ENCODE results near the gene SCAF8. TPM values are rescaled to one million over a fixed set of nuclear protein-coding genes. Genes with fewer than 3 reads are reported as not detected.
"Not testable (repeated sequence)": the region's sequence is repeated elsewhere in the genome, so short reads cannot be mapped to it uniquely, and the experiment has no call there.

Gene SCAF8
- total RNA-seq, 1 experiment from 2014 or later = 12.1 TPM

DNA sequence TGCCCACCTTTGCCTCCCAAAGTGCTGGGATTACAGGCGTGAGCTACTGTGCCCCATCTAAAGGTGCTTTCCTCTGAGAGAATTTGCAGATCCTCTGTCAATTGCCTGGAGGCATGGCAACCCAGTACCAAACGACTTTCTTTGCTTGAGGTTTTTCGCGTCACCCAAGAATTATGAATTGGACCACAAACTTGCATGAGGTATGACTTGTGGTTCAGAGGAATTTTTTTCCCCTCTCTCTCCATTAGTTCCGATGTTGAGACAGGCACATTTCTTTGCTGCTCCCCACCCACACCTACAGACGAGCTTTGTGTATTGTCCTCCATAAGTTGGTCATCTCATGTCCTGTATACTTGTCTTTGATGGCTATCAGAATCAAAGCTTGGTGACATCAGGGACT lies 11.8 kb upstream of the SCAF8 start:
- Histone ChIP-seq H3K36me3 (no peaks in the 10 kb centered on the region), H3K9me3 (no peaks in the 10 kb centered on the region), H3K4me3 (no peak overlapping the region), H3K27me3 (no peaks in the 10 kb centered on the region)
- no peak for DNase-seq

DNA sequence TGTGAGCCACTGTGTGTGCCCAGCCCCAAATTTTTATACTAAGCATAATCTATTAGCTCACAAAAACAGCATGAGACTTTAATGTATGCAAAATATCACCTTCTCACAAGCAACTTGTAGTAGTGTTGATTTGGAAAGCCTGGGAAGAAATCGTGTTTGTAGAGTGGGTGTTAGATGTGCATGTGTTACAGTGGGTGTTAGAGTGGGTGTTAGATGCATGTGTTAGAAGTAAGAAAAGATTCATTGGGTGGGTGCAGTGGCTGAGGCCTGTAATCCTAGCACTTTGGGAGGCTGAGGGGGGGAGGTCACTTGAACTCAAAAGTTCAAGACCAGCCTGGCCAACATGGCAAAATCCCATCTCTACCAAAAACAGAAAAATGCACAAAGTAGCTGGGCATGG lies 6.3 kb upstream of the SCAF8 start:
- Histone ChIP-seq H3K9me3 (no peaks in the 10 kb centered on the region), H3K36me3 (no peaks in the 10 kb centered on the region), H3K27me3 (no peaks in the 10 kb centered on the region), H3K4me3 (no peak overlapping the region)
- DNase-seq = no peak

- H3K36me3 ChIP-seq = peaks cover 6% of the 10 kb centered on the region
- H3K4me3 ChIP-seq = no peak overlapping the region
- DNase-seq = no peak
- H3K27me3 ChIP-seq = no peaks in the 10 kb centered on the region
- H3K9me3 ChIP-seq = no peaks in the 10 kb centered on the region
Measured at GRCh38 chr6:154731296-154732218, 1.7 kb upstream of the SCAF8 start.

- DNase-seq = peak; percentile 59
- no peaks in the 10 kb centered on the region for H3K27me3 ChIP-seq
Measured at GRCh38 chr6:154732538-154733182, 556 bp upstream of the SCAF8 start.

GRCh38 chr6:154733626-154734382 lies 588 bp downstream of the SCAF8 start:
- Histone ChIP-seq H3K27me3 (no peaks in the 10 kb centered on the region), H3K9me3 (no peaks in the 10 kb centered on the region), H3K36me3 (peaks cover 14% of the 10 kb centered on the region), H3K4me3 (peak overlapping the region; percentile 99)
- DNase-seq = peak; percentile 98

More at GRCh38 chr6:154732538-154733182, 556 bp upstream of the SCAF8 start:
- Histone ChIP-seq H3K9me3 (no peaks in the 10 kb centered on the region), H3K4me3 (peak overlapping the region; percentile 99), H3K36me3 (peaks cover 14% of the 10 kb centered on the region)

DNA sequence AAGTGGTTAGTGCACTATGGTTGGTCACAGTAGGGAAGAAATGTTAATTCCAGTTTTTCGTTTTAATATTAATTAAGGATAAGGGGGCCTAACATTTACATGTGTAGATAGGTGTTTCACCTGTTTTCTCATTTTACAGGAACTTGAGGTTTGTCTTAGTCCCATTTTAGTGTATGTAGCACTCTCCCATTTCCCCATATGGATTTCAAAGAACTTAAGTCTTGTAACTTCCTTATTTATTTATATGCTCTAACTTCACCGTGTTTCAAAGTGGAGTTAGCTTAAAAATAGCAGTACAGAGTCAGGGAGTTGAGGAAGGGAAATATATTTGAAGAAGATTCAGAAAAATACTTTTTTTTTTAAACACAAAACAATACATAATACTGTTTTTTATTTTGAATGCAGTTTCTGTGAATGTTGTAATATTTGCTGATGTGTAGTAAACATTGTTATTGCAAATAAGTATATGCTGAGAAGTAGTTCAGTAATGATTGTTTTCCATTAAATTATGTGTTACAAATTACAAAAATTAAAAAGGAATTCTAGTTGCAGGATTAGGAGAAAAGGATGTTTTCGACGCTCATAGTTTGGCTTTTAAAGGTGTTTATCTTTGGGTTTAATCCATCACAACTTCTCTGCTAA lies 3.5 kb downstream of the SCAF8 start:
- H3K27me3 ChIP-seq = no peaks in the 10 kb centered on the region
- no peak for DNase-seq
- no peaks in the 10 kb centered on the region for H3K9me3 ChIP-seq

DNA sequence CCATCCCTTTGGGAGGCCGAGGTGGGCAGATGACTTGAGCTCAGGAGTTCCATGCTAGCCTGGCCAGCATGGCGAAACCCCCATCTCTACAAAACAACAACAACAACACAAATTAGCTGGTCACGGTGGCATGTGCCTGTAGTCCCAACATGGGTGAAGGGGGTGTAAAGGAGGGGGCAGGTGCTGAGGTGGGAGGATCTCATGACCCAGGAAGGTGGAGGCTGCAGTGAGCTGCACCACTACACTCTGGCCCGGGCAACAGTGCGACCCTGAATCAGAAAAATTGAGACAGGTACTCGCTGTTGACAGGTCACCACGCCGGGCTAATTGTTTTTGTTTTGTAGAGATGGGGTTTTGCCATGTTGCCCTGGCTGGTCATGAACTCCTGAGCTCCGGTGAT lies 4.2 kb downstream of the SCAF8 start:
- H3K36me3 ChIP-seq = peaks cover 17% of the 10 kb centered on the region
- H3K4me3 ChIP-seq = no peak overlapping the region
- DNase-seq = no peak
- no peaks in the 10 kb centered on the region for H3K27me3 ChIP-seq
- no peaks in the 10 kb centered on the region for H3K9me3 ChIP-seq

More for the DNA sequence above, 3.5 kb downstream of the SCAF8 start:
- Histone ChIP-seq H3K4me3 (no peak overlapping the region), H3K36me3 (peaks cover 15% of the 10 kb centered on the region)

DNA sequence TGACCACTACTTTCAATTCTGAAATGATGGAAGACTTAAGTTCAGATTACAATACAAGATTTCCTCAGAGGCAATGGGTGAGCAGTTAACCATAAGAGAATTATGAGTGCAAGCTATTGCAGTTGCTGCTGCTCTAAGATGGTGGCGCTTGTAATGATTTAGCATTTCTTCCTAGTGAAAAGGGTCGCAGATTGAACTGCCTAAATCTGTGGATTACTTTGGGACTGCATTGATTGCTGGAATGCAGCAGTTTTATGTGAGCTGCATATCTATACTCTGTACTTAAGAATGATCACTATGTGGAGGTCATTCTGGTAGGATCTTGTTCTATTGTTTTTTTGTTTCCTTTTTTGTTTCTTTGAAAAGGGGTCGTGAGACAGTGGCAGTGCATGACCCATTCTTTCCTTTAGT lies 5.3 kb downstream of the SCAF8 start:
- Histone ChIP-seq H3K9me3 (no peaks in the 10 kb centered on the region), H3K27me3 (no peaks in the 10 kb centered on the region), H3K36me3 (peaks cover 17% of the 10 kb centered on the region), H3K4me3 (no peak overlapping the region)
- no peak for DNase-seq

DNA sequence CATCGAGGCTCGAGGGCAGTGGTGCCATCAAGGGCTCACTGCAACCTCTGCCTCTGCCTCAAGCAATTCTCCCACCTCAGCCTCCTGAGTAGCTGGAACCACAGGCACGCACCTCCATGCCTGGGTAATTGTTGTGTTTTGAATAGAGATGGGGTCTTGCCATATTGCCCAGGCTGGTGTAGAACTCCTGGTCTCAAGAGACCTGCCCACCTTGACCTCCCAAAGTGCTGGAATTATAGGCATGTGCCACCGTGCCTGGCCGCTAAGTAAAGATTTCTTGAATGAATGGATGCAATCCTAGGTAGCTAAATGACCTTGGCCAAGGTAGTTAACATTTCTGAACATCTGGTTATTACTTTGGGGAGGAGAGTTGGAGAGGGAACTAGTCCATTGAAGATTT lies 7.4 kb downstream of the SCAF8 start:
- Histone ChIP-seq H3K9me3 (no peaks in the 10 kb centered on the region), H3K4me3 (no peak overlapping the region), H3K27me3 (no peaks in the 10 kb centered on the region), H3K36me3 (peaks cover 13% of the 10 kb centered on the region)
- no peak for DNase-seq

DNA sequence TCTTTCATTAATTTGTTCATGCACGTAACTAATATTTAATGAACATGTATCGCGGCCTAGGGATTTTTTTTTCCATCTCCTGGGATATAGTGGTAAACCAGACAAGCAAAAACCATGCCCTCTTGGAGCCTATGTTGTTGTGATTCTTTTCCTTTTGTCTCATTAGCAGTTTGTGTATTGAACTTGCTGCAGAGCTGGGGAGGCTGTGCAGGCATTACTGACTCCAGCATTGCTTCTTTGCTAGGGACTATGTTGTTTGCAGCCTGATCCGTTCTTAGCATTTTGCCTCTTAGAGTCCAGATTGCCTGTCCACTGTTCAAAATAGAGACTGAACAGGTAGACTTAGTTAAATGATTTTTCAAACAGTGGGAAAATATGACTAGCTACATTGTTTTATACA lies 9.7 kb downstream of the SCAF8 start:
- H3K36me3 ChIP-seq = peaks cover 3% of the 10 kb centered on the region; the same call in 1 of the 2 replicates
- H3K27me3 ChIP-seq = no peaks in the 10 kb centered on the region
- DNase-seq = no peak
- H3K9me3 ChIP-seq = no peaks in the 10 kb centered on the region
- no peak overlapping the region for H3K4me3 ChIP-seq

DNA sequence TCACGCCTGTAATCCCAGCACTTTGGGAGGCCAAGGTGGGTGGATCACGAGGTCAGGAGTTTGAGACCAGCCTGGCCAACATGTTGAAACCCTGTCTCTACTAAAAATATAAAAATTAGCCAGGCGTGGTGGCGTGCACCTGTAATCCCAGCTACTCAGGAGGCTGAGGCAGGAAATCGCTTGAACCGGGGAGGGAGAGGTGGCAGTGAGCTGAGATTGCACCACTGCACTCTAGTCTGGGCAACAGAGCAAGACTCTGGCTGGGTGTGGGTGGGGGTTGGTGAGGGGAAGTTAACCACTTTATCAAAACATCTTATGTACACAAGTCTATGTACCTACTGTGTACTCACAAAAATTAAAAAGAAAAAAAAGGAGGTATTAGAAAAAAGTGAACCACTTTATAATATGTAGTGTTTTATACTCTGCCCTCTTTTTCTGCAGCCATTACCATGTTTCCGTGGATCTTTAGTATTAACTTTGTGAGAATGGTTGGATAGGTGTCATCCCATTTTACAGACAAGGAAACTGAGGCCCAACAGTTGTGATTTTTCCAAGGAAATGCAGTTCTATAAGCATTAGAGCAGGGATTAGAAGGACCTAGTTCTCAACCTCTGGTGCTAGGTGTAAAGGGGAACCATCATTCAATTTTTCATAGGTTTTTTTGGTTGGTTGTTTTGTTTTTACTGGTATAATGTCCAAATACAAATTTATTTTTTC lies 11.0 kb downstream of the SCAF8 start:
- H3K36me3 ChIP-seq, H3K9me3 ChIP-seq, H3K4me3 ChIP-seq, H3K27me3 ChIP-seq, DNase-seq: not testable (repeated sequence)

- peaks cover 3% of the 10 kb centered on the region; the same call in 1 of the 2 replicates for H3K36me3 ChIP-seq
- DNase-seq = no peak
- H3K9me3 ChIP-seq = no peaks in the 10 kb centered on the region
- H3K4me3 ChIP-seq = no peak overlapping the region
- no peaks in the 10 kb centered on the region for H3K27me3 ChIP-seq
Measured at GRCh38 chr6:154745243-154745642, 12.0 kb downstream of the SCAF8 start.

- no peaks in the 10 kb centered on the region for H3K9me3 ChIP-seq
- no peaks in the 10 kb centered on the region for H3K27me3 ChIP-seq
- DNase-seq = no peak
- no peak overlapping the region for H3K4me3 ChIP-seq
- H3K36me3 ChIP-seq = no peaks in the 10 kb centered on the region; the same call in none of the 2 replicates
Measured at GRCh38 chr6:154749341-154749740, 16.1 kb downstream of the SCAF8 start.

DNA sequence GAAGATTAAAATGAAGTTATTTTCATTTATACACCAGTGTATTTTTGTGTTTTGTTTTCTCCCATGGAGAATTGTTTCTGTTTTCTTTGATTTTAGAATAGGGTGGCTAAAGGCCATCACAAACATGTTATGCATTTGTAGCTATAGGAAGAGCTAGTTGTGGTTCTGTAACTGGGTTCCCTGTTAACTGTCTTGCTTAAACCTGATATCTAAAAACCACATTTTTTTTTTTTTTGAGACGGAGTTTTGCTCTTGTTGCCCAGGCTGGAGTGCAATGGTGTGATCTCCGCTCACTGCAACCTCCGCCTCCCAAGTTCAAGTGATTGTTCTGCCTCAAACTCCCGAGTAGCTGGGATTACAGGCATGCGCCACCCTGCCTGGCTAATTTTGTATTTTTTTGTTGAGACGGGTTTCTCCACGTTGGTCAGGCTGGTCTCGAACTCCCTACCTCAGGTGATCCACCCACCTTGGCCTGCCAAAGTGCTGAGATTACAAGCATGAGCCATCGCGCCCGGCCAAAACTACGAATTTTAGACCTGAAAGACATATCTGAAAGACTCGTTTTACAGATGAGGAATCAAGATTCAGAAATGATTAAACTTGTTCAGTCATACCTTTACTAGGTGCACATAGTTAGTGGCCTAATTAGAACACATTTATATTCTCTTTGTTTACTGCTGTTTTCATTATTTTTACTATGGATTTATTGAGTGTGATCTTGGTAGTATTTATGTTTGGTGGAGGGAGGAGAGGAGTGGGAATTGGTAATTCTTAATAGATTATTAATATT lies 18.0 kb downstream of the SCAF8 start:
- Histone ChIP-seq H3K36me3 (peaks cover 2% of the 10 kb centered on the region), H3K4me3 (no peak overlapping the region), H3K27me3 (no peaks in the 10 kb centered on the region), H3K9me3 (no peaks in the 10 kb centered on the region)
- no peak for DNase-seq

DNA sequence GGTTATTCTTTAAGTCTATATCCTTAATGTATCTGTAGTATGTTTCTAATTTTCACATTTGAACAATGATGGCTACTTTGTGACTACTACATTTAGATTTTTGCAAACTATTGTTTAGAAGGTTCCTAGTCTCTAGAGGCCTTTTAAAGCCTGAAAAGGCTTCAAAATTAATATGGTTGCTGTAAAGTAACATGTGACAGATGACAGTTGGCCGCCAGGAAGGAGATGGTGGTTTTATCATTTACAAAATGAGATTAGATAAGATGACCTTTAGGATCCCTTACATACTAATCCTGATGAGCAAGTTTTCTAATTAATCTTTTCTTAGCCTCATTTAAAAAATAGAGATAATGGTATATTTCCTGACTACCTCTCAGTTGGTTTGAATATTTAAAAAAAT lies 18.8 kb downstream of the SCAF8 start:
- no peak for DNase-seq
- H3K4me3 ChIP-seq = no peak overlapping the region
- peaks cover 2% of the 10 kb centered on the region for H3K36me3 ChIP-seq
- H3K9me3 ChIP-seq = no peaks in the 10 kb centered on the region
- no peaks in the 10 kb centered on the region for H3K27me3 ChIP-seq

Measured in MG63 (cell line).